GM10847 (cell line): ENCODE data around the gene ATRIP.

Source experiments
- POLR2A ChIP-seq: IDR thresholded peaks from 2 replicates; pipeline ENCODE4 v1.6.1; 2011; ENCODE audit not compliant: insufficient read length; ENCODE audit errors: extremely low read depth

The ATRIP gene

GRCh38 chr3:48492461-48493202 is 46.1 kb downstream of the ATRIP start:
- no peak for TF ChIP-seq POLR2A

GRCh38 chr3:48493203-48493501 is 46.6 kb downstream of the ATRIP start:
- no peak for TF ChIP-seq POLR2A

- no peak for TF ChIP-seq POLR2A
These were observed 54.1 kb downstream of the ATRIP start for GRCh38 chr3:48500656-48501055.

- TF ChIP-seq POLR2A = no peak
These were observed 54.7 kb downstream of the ATRIP start for GRCh38 chr3:48501196-48501595.

- no peak for TF ChIP-seq POLR2A
These were observed 55.6 kb downstream of the ATRIP start for GRCh38 chr3:48502121-48502520.

- no peak for TF ChIP-seq POLR2A
These were observed 56.2 kb downstream of the ATRIP start for GRCh38 chr3:48502728-48503168.

- no peak for TF ChIP-seq POLR2A
These were observed 57.0 kb downstream of the ATRIP start for GRCh38 chr3:48503401-48504050.

GRCh38 chr3:48504051-48504946 is 57.8 kb downstream of the ATRIP start, which contains the start of gene SHISA5:
Gene SHISA5 (minus strand): TSS chr3:48504174. CDS start chr3:48504094, 80 bp downstream.
- TF ChIP-seq POLR2A = peak; percentile 16

GRCh38 chr3:48505146-48505545 is 58.6 kb downstream of the ATRIP start:
- no peak for TF ChIP-seq POLR2A

- TF ChIP-seq POLR2A = no peak
These were observed 59.5 kb downstream of the ATRIP start for GRCh38 chr3:48505968-48506504.

GRCh38 chr3:48507256-48508061 is 60.9 kb downstream of the ATRIP start:
- TF ChIP-seq POLR2A = no peak

GRCh38 chr3:48511551-48511950 is 65.0 kb downstream of the ATRIP start:
- no peak for TF ChIP-seq POLR2A

- TF ChIP-seq POLR2A = no peak
These were observed 68.1 kb downstream of the ATRIP start for GRCh38 chr3:48514431-48515227.
